IMR-90 (cell line): ENCODE results near the gene TMEM117. TPM values are rescaled to one million over a fixed set of nuclear protein-coding genes. Genes with fewer than 3 reads are reported as not detected.
A peak's percentile ranks its signal among the peaks of the same experiment; 100 is the strongest.

Experiments
- ATAC-seq: fragments of 200-7000 bp; cut with Tn5 transposase; 2 replicates; pipeline ENCODE4 v1.9.1; 2020; ENCODE audit warnings: low read depth, mild to moderate bottlenecking, moderate library complexity
- BruUV-seq: library from RNA; stranded (reverse); fragments of 400-500 nt; replicated peaks from 2 replicates; lab custom pipeline; 2021; lab: Mats Ljungman, UMichigan
- CTCF ChIA-PET: fragments of 300-600 bp; formaldehyde crosslinking; extraction: SDS; loops from one replicate; lab custom pipeline; 2021; ENCODE audit warnings: antibody characterized with exemption; lab: Yijun Ruan, JAX
- POLR2A ChIA-PET: fragments of 300-600 bp; sonication (Branson Sonifier 250); formaldehyde crosslinking; loops from one replicate; lab custom pipeline; 2022; ENCODE audit warnings: antibody characterized with exemption; ENCODE audit not compliant: unreplicated experiment; lab: Charles Lee
- DNase-seq: peaks from one replicate; pipeline ENCODE4 v3.0.0; 2013
- H2AFZ ChIP-seq: replicated peaks from 2 replicates; pipeline ENCODE3; 2013; ENCODE audit warnings: low read length, mild to moderate bottlenecking; ENCODE audit not compliant: poor library complexity
- H2AK5ac ChIP-seq: 2 replicates; pipeline ENCODE4 v1.6.1; 2013; ENCODE audit warnings: low read depth, low read length, inconsistent platforms
- H2AK9ac ChIP-seq: replicated peaks from 2 replicates; pipeline ENCODE3; 2013; ENCODE audit warnings: mild to moderate bottlenecking, low read depth, low read length, moderate library complexity; ENCODE audit not compliant: poor library complexity
- H2BK120ac ChIP-seq: 2 replicates; pipeline ENCODE4 v1.6.1; 2013; ENCODE audit warnings: low read depth, low read length, inconsistent platforms
- H2BK15ac ChIP-seq: 3 replicates; pipeline ENCODE4 v1.6.1; 2013; ENCODE audit warnings: low read depth, low read length, inconsistent platforms
- H2BK20ac ChIP-seq: 2 replicates; pipeline ENCODE4 v1.6.1; 2013; ENCODE audit warnings: low read depth, mild to moderate bottlenecking, inconsistent platforms, low read length, moderate library complexity
- H2BK5ac ChIP-seq: 2 replicates; pipeline ENCODE4 v1.6.1; 2013; ENCODE audit warnings: mild to moderate bottlenecking, low read depth, low read length, inconsistent platforms; ENCODE audit not compliant: poor library complexity, severe bottlenecking
- H3K14ac ChIP-seq: replicated peaks from 2 replicates; pipeline ENCODE4 v1.6.1; 2013; ENCODE audit warnings: low read depth, low read length, inconsistent platforms
- H3K18ac ChIP-seq: 2 replicates; pipeline ENCODE4 v1.6.1; 2013; ENCODE audit warnings: low read depth, low read length, control low read depth
- H3K23ac ChIP-seq: 2 replicates; pipeline ENCODE4 v1.6.1; 2013; ENCODE audit warnings: low read depth, low read length, inconsistent platforms
- H3K27ac ChIP-seq: 2 replicates; pipeline ENCODE4 v1.5.1; 2013; ENCODE audit warnings: mild to moderate bottlenecking, control low read depth, low read length; ENCODE audit not compliant: insufficient read depth
- H3K27me3 ChIP-seq: 2 replicates; pipeline ENCODE4 v1.6.1; 2013; ENCODE audit warnings: low read length; ENCODE audit not compliant: control insufficient read depth, insufficient read depth
- H3K36me3 ChIP-seq: 2 replicates; pipeline ENCODE4 v1.6.1; 2013; ENCODE audit warnings: low read length, mixed read lengths; ENCODE audit not compliant: control insufficient read depth, insufficient read depth
- H3K4ac ChIP-seq: 2 replicates; pipeline ENCODE4 v1.6.1; 2013; ENCODE audit warnings: low read depth, low read length, inconsistent platforms
- H3K4me1 ChIP-seq: 2 replicates; pipeline ENCODE4 v1.6.1; 2013; ENCODE audit warnings: low read length, mixed read lengths; ENCODE audit not compliant: control insufficient read depth, insufficient read depth
- H3K4me2 ChIP-seq: 2 replicates; pipeline ENCODE4 v1.6.1; 2013; ENCODE audit warnings: low read depth, mild to moderate bottlenecking, control low read depth, low read length, moderate library complexity
- H3K4me3 ChIP-seq: 2 replicates; pipeline ENCODE4 v1.5.1; 2013; ENCODE audit warnings: low read depth, mild to moderate bottlenecking, control low read depth, low read length, moderate library complexity; ENCODE audit not compliant: insufficient read depth
- H3K56ac ChIP-seq: 2 replicates; pipeline ENCODE4 v1.6.1; 2013; ENCODE audit warnings: low read length, inconsistent platforms; ENCODE audit not compliant: insufficient read depth; ENCODE audit errors: extremely low read depth
- H3K79me1 ChIP-seq, 2 experiments: 2 replicates each; pipeline ENCODE4 v1.6.1; 2013; ENCODE audit warnings: low read length in 2 of 2, inconsistent platforms in 1 of 2, low read depth in 1 of 2
- H3K9ac ChIP-seq: 2 replicates; pipeline ENCODE4 v1.6.1; 2013; ENCODE audit warnings: low read depth, low read length, control low read depth
- H3K9me1 ChIP-seq: 2 replicates; pipeline ENCODE4 v1.6.1; 2013; ENCODE audit warnings: low read length, inconsistent platforms; ENCODE audit not compliant: insufficient read depth
- H3K9me3 ChIP-seq: 2 replicates; pipeline ENCODE4 v1.6.1; 2013; ENCODE audit warnings: low read length; ENCODE audit not compliant: control insufficient read depth, insufficient read depth
- H4K20me1 ChIP-seq: 2 replicates; pipeline ENCODE4 v1.6.1; 2013; ENCODE audit warnings: low read length, inconsistent platforms; ENCODE audit not compliant: insufficient read depth
- H4K5ac ChIP-seq: 2 replicates; pipeline ENCODE4 v1.6.1; 2013; ENCODE audit warnings: mild to moderate bottlenecking, low read depth, low read length, control low read depth
- H4K8ac ChIP-seq, 2 experiments: 2 replicates each; pipeline ENCODE4 v1.6.1; 2013; ENCODE audit warnings: low read depth in 2 of 2, low read length in 2 of 2, control low read depth in 1 of 2, inconsistent platforms in 1 of 2
- H4K91ac ChIP-seq: 2 replicates; pipeline ENCODE4 v1.6.1; 2013; ENCODE audit warnings: low read depth, low read length, inconsistent platforms; ENCODE audit not compliant: insufficient read depth
- CEBPB ChIP-seq: IDR thresholded peaks from 2 replicates; pipeline ENCODE4 v1.6.1; 2012; ENCODE audit warnings: low read depth, low read length, improper control_type of control experiment
- RCOR1 ChIP-seq: IDR thresholded peaks from 2 replicates; pipeline ENCODE4 v1.6.1; 2012; ENCODE audit warnings: mild to moderate bottlenecking, low read length, improper control_type of control experiment; ENCODE audit not compliant: insufficient replicate concordance
- WGBS, 2 experiments: methylation state at CpG; one replicate each; pipeline versions ENCODE4 v1.1.5 to v1.1.7; 2013; ENCODE audit warnings: missing lambda C conversion rate in 2 of 2; ENCODE audit not compliant: insufficient read length in 1 of 2; ENCODE audit errors: extremely low coverage in 2 of 2; 5-methylcytosine and 5-hydroxymethylcytosine counted together
- dilution Hi-C: fragments of 300-500 bp; cut with HindIII; formaldehyde crosslinking; loops from one replicate; pipeline ENCODE4 v1.14.3; 2018; ENCODE audit warnings: low sequenced_read_pairs; ENCODE audit not compliant: unreplicated experiment
- in situ Hi-C: fragments of 300-500 bp; cut with MboI; formaldehyde crosslinking; loops from 3 replicates; pipeline ENCODE4 v1.14.3; 2019; ENCODE audit warnings: low sequenced_read_pairs, inconsistent platforms, mixed read lengths
- intact Hi-C: fragments of 100-400 bp; cut with micrococcal nuclease; formaldehyde crosslinking; loops from 2 replicates; pipeline ENCODE4 v1.10.0; 2022
- polyA plus RNA-seq, 3 experiments: library from polyadenylated mRNA; depleted of rRNA; stranded (reverse); fragments of >200 nt; gene quantifications; 2 replicates each; pipeline ENCODE4 v1.2.3, GENCODE V29; 2012; ENCODE audit warnings: low replicate concordance in 1 of 3
- total RNA-seq: library from RNA; depleted of rRNA; stranded (reverse); fragments of >200 nt; gene quantifications from 2 replicates; pipeline ENCODE4 v1.2.3, GENCODE V29; 2012

The TMEM117 gene
- total and polyA plus RNA-seq, 2 of the 4 experiments (the other 2 are of a cell fraction) = 8.7 to 21.0 TPM

- DNase-seq (no peak), ATAC-seq (no peak)
- no peaks in the 10 kb centered on the region for H3K36me3 ChIP-seq
- H3K56ac ChIP-seq = no peak overlapping the region
- H2BK15ac ChIP-seq = no peak overlapping the region
- TF ChIP-seq RCOR1 (no peak), CEBPB (peak; percentile 83)
- H4K8ac ChIP-seq = no peak overlapping the region
- no peaks in the 10 kb centered on the region for H3K27me3 ChIP-seq
- no peaks in the 10 kb centered on the region for H3K9me1 ChIP-seq
- no peak overlapping the region for H4K5ac ChIP-seq
- no peak overlapping the region for H3K9ac ChIP-seq
- BruUV-seq = no TSS peak
- intact Hi-C loops (no loop called here), in situ Hi-C loops (no loop called here), dilution Hi-C loops (no loop called here)
- H2BK120ac ChIP-seq = no peak overlapping the region
- H3K4me3 ChIP-seq = no peak overlapping the region
- H2AK5ac ChIP-seq = no peak overlapping the region
- H2BK5ac ChIP-seq = no peak overlapping the region
- H2AFZ ChIP-seq = no peak overlapping the region
- ChIA-PET POLR2A (no interaction called here), CTCF (no interaction called here)
- no peaks in the 10 kb centered on the region for H3K4me1 ChIP-seq
- no peak overlapping the region for H4K91ac ChIP-seq
- H3K4me2 ChIP-seq = no peak overlapping the region
- H3K18ac ChIP-seq = no peak overlapping the region
- H2BK20ac ChIP-seq = no peak overlapping the region
- no peak overlapping the region for H3K4ac ChIP-seq
- no peaks in the 10 kb centered on the region; a peak in 1 of 4 replicates for H3K79me1 ChIP-seq
- no peak overlapping the region for H2AK9ac ChIP-seq
- no peaks in the 10 kb centered on the region for H3K9me3 ChIP-seq
- H3K23ac ChIP-seq = no peak overlapping the region
- H3K27ac ChIP-seq = no peak overlapping the region
- no peak overlapping the region for H3K14ac ChIP-seq
- H4K20me1 ChIP-seq = no peaks in the 10 kb centered on the region
- WGBS, 2 experiments = no CpG with 5 or more reads among the region's 1 CpG
Measured at GRCh38 chr12:44126806-44127205, 290.9 kb downstream of the TMEM117 start.
